Motor neuron (in vitro differentiated cells): ENCODE data around the gene DCAF7. TPM values are rescaled to one million over a fixed set of nuclear protein-coding genes. Genes with fewer than 3 reads are reported as not detected.

ENCODE experiments used
- ATAC-seq, 8 experiments: fragments of 200-7000 bp; cut with Tn5 transposase; replicated peaks in 6 of 8; 2 replicates each; pipeline ENCODE4 v1.8.0; 2021; ENCODE audit warnings: mild to moderate bottlenecking in 8 of 8, moderate library complexity in 8 of 8
- H3K27ac ChIP-seq, 2 donors: fragments of 250-450 bp; sonication (Bioruptor Pico); 2 replicates each; pipeline ENCODE4 v1.9.0; 2021; ENCODE audit warnings: antibody characterized with exemption in 2 of 2, mild to moderate bottlenecking in 2 of 2, moderate library complexity in 1 of 2
- H3K4me1 ChIP-seq, 2 donors: fragments of 250-450 bp; sonication (Bioruptor Pico); replicated peaks in 1 of 2; 2 replicates each; pipeline ENCODE4 v1.6.1; 2021; ENCODE audit warnings: antibody characterized with exemption in 2 of 2, mild to moderate bottlenecking in 2 of 2, moderate library complexity in 1 of 2
- H3K4me3 ChIP-seq, 5 donors: fragments of 250-450 bp; sonication (Bioruptor Pico); 2 replicates each; pipeline ENCODE4 v1.9.0; 2021; ENCODE audit warnings: antibody characterized with exemption in 5 of 5, mild to moderate bottlenecking in 5 of 5, moderate library complexity in 4 of 5
- WGBS, 10 experiments: fragments of 450-650 bp; shearing (Covaris generic); methylation state at CpG; one replicate each; pipeline ENCODE4 v1.0.0; 2022; 5-methylcytosine and 5-hydroxymethylcytosine counted together
- in situ Hi-C, 9 experiments: fragments of 400-800 bp; cut with MboI; loops; one replicate each; pipeline ENCODE4 v1.15.0; 2021; ENCODE audit warnings: low sequenced_read_pairs in 9 of 9, low pct_unique_long_range_greater_than_20kb in 2 of 9; ENCODE audit not compliant: unreplicated experiment in 9 of 9
- total RNA-seq, 8 experiments: library from RNA; unstranded; fragments of 300-600 nt; gene quantifications; 2 replicates each; pipeline versions ENCODE4 v1.2.3 to v1.2.4, GENCODE V29; 2022

The DCAF7 gene
- total RNA-seq, 8 experiments from 2014 or later, result 31.5 to 79.4 (median 61.1) TPM

- 75 to 100% (median 88%) methylated on average over 1 to 2 of the region's 2 CpGs; no CpG with 5 or more reads in 1 of the 10 experiments for WGBS, 10 experiments
- in situ Hi-C loops, result no loop called here
- no peak overlapping the region for H3K4me3 ChIP-seq
- ATAC-seq, result no peak
- H3K27ac ChIP-seq, result no peak overlapping the region
- H3K4me1 ChIP-seq, result no peaks in the 10 kb centered on the region
Observed at GRCh38 chr17:63635787-63636186, 85.5 kb downstream of the DCAF7 start.

GRCh38 chr17:63639125-63639524, 88.8 kb downstream of the DCAF7 start:
- 14 to 67% (median 45%) methylated on average over 1 of the region's 1 CpG; no CpG with 5 or more reads in 4 of the 10 experiments for WGBS, 10 experiments
- Histone ChIP-seq H3K4me1 (no peaks in the 10 kb centered on the region), H3K4me3 (no peak overlapping the region), H3K27ac (no peak overlapping the region)
- in situ Hi-C loops, result no loop called here
- ATAC-seq, result no peak

- 79 to 100% (median 98%) methylated on average over 1 to 4 of the region's 4 CpGs; no CpG with 5 or more reads in 2 of the 10 experiments for WGBS, 10 experiments
- Histone ChIP-seq H3K4me1 (no peaks in the 10 kb centered on the region), H3K27ac (no peak overlapping the region), H3K4me3 (no peak overlapping the region)
- in situ Hi-C loops, result no loop called here
- no peak for ATAC-seq
Observed at GRCh38 chr17:63640038-63640437, 89.8 kb downstream of the DCAF7 start.

GRCh38 chr17:63641692-63642448, 91.6 kb downstream of the DCAF7 start:
- WGBS, 10 experiments, result 83 to 96% (median 88%) methylated on average over 1 to 4 of the region's 4 CpGs; no CpG with 5 or more reads in 4 of the 10 experiments
- in situ Hi-C loops, result no loop called here
- Histone ChIP-seq H3K4me3 (no peak overlapping the region), H3K27ac (no peak overlapping the region), H3K4me1 (no peaks in the 10 kb centered on the region)
- ATAC-seq, result peak in 1 of 8 experiments; percentile 92

Other genes with a start within 250 kb of the DCAF7 start
- gene CYB561, start 104.2 kb upstream of the DCAF7 start, total RNA-seq, result 10 to 100 TPM in 1 of 8 experiments, 1 to 10 TPM in 7; 4.7 to 45.4 (median 6.6) TPM
- 1 to 10 TPM in 6 of 8 experiments, under 1 TPM in 2; 0.49 to 3.2 (median 1.4) TPM for gene ACE, start 73.4 kb upstream of the DCAF7 start, total RNA-seq
- under 1 TPM in 6 of 8 experiments, not detected in 2; 0.05 to 0.78 (median 0.11) TPM for gene KCNH6, start 27.1 kb upstream of the DCAF7 start, total RNA-seq
- 10 to 100 TPM; 11.5 to 31.5 (median 22.4) TPM for gene TACO1, start 50.4 kb downstream of the DCAF7 start, total RNA-seq
- gene MAP3K3, start 71.9 kb downstream of the DCAF7 start, total RNA-seq, result 10 to 100 TPM; 11.0 to 25.4 (median 15.1) TPM
- gene LIMD2, start 149.6 kb downstream of the DCAF7 start, total RNA-seq, result 10 to 100 TPM in 5 of 8 experiments, 1 to 10 TPM in 2, under 1 TPM in 1; 0.97 to 64.4 (median 17.8) TPM
- 10 to 100 TPM; 23.3 to 88.1 (median 33.4) TPM for gene STRADA, start 191.3 kb downstream of the DCAF7 start, total RNA-seq
- gene CCDC47, start 223.1 kb downstream of the DCAF7 start, total RNA-seq, result 10 to 100 TPM; 44.4 to 93.5 (median 54.2) TPM
- gene DDX42, start 223.7 kb downstream of the DCAF7 start, total RNA-seq, result 100 to 1,000 TPM in 3 of 8 experiments, 10 to 100 TPM in 5; 62.4 to 169 (median 85.4) TPM